Measurements from ENCODE around the gene EIF3I. TPM values are rescaled to one million over a fixed set of nuclear protein-coding genes. Genes with fewer than 3 reads are reported as not detected.
A peak's percentile ranks its signal among the peaks of the same experiment; 100 is the strongest.
"Not testable (repeated sequence)": the region's sequence is repeated elsewhere in the genome, so short reads cannot be mapped to it uniquely, and the experiment has no call there.

Gene EIF3I
- total RNA-seq, 1 donor from 2014 or later, result 143 TPM

DNA sequence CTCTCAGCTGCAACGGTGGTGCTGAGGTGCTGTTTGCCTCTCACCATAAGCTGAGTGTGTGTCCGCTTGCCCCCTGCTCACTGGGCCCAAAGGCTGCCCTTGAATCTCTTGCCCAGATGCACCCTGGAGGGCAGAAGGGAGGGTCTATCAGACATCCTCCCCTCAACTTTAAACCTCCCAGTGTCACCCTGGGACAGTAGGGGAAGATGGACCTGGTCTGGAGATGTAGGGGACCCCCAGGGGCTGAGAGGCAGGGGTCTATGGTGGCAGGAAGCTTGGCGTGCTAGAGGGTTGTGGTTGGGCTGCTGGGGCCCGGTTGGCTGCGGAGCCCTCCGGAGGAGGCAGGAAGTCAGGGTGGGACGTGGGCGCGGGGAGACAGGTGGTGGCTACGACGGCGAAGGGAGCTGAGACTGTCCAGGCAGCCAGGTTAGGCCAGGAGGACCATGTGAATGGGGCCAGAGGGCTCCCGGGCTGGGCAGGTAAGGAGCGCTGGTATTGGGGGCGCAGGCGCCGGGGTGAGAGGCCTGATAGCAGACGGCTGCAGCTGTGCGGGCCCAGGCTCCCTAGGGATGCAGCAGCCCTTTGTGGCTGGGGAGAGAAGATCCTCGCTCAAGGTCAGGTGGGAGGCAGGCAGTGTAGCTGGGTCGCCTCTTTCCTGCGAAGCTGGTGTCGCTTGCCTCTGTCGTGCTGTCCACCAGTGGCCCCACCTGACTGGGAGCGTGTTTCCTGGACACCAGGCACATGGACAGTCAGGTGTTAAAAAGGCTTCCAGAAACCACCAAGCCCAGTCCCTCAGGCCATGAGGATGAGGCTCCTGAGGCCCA, 28.9 kb downstream of the EIF3I start, which contains the start of gene LCK:
LCK (plus strand) TSS at position 373 of the 824 bp plus-strand sequence. CDS start 23,065 bp downstream, outside the sequence.
- H3K36me3 Mint-ChIP-seq (ENCODE audit: insufficient read depth), result no peaks in the 10 kb centered on the region
- peaks cover 13% of the 10 kb centered on the region for H3K4me1 Mint-ChIP-seq (ENCODE audit: low read depth)
- H3K27ac Mint-ChIP-seq, result peak within 1 kb of the TSS; percentile 89
- no peaks in the 10 kb centered on the region for H3K9me3 Mint-ChIP-seq (ENCODE audit: low read depth)
- no peak for DNase-seq (ENCODE audit: low spot score, unreplicated experiment)
- peak within 1 kb of the TSS; percentile 11 for H3K4me3 Mint-ChIP-seq (ENCODE audit: low read depth)
- TF ChIP-seq CTCF (IDR thresholded peaks at IDR 0.05; ENCODE audit: unreplicated experiment), result no peak
- peaks cover 11% of the 10 kb centered on the region for H3K27me3 Mint-ChIP-seq

GRCh38 chr1:32255072-32256071, 33.2 kb downstream of the EIF3I start:
- peaks cover 5% of the 10 kb centered on the region for H3K4me1 Mint-ChIP-seq (ENCODE audit: low read depth)
- H3K27ac Mint-ChIP-seq, result no peak overlapping the region
- no peak for DNase-seq (ENCODE audit: low spot score, unreplicated experiment)
- H3K9me3 Mint-ChIP-seq (ENCODE audit: low read depth), result no peaks in the 10 kb centered on the region
- no peaks in the 10 kb centered on the region for H3K36me3 Mint-ChIP-seq (ENCODE audit: insufficient read depth)
- TF ChIP-seq CTCF (IDR thresholded peaks at IDR 0.05; ENCODE audit: unreplicated experiment), result no peak
- H3K4me3 Mint-ChIP-seq (ENCODE audit: low read depth), result no peak overlapping the region
- peaks cover 11% of the 10 kb centered on the region for H3K27me3 Mint-ChIP-seq

DNA sequence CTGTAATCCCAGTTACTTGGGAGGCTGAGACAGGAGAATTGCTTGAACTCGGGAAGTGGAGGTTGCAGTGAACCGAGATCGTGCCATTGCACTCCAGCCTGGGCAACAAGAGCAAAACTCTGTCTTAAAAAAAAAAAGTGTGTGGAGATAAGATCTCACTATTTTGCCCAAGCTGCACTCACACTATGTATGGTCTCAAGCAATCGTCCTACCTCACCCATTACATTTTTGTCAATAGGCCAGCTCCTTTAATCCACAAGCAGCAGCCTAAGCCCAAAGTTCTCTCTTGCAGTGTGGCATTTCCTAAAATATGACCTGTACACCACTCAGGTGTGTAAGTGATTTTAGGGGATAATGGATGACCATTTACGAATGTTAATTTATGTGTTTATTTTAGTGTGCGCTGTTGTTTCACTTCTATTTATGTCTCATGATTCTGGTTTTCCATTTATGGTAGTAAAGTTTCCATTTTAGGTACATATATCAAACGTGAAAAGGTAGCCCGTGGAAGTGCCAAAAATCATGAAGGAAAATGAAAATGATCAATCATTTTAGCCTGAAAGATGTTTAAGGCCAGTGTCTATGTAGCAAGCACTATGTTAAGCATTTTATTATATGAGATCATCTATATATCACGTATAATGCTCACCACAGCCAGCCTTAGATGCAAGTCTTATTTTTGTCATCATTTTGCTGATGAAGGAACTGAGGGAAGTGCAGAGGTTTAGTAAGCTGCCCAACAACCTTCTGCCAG, 34.4 kb downstream of the EIF3I start:
- no peaks in the 10 kb centered on the region for H3K4me1 Mint-ChIP-seq (ENCODE audit: low read depth)
- H3K4me3 Mint-ChIP-seq (ENCODE audit: low read depth), result no peak overlapping the region
- no peaks in the 10 kb centered on the region for H3K36me3 Mint-ChIP-seq (ENCODE audit: insufficient read depth)
- DNase-seq (ENCODE audit: low spot score, unreplicated experiment), result no peak
- no peaks in the 10 kb centered on the region for H3K9me3 Mint-ChIP-seq (ENCODE audit: low read depth)
- TF ChIP-seq CTCF (IDR thresholded peaks at IDR 0.05; ENCODE audit: unreplicated experiment), result no peak
- H3K27me3 Mint-ChIP-seq, result peaks cover 10% of the 10 kb centered on the region
- H3K27ac Mint-ChIP-seq, result no peak overlapping the region

DNA sequence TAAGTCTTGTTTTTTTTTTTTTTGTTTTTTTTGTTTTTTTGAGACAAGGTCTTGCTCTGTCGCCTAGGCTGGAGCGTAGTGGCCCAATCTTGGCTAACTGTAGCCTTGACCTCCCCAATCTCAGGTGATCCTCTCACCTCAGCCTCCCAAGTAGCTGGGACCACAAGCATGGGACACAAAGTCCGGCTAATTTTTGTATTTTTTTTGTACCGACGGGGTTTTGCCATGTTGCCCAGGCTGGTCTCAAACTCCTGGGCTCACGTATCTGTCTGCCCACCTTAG, 35.0 kb downstream of the EIF3I start:
- H3K9me3 Mint-ChIP-seq (ENCODE audit: low read depth), result no peaks in the 10 kb centered on the region
- peaks cover 6% of the 10 kb centered on the region for H3K27me3 Mint-ChIP-seq
- no peaks in the 10 kb centered on the region for H3K36me3 Mint-ChIP-seq (ENCODE audit: insufficient read depth)
- H3K4me3 Mint-ChIP-seq (ENCODE audit: low read depth), result no peak overlapping the region
- DNase-seq (ENCODE audit: low spot score, unreplicated experiment), result no peak
- TF ChIP-seq CTCF (IDR thresholded peaks at IDR 0.05; ENCODE audit: unreplicated experiment), result no peak
- H3K27ac Mint-ChIP-seq, result no peak overlapping the region
- H3K4me1 Mint-ChIP-seq (ENCODE audit: low read depth), result no peaks in the 10 kb centered on the region

DNA sequence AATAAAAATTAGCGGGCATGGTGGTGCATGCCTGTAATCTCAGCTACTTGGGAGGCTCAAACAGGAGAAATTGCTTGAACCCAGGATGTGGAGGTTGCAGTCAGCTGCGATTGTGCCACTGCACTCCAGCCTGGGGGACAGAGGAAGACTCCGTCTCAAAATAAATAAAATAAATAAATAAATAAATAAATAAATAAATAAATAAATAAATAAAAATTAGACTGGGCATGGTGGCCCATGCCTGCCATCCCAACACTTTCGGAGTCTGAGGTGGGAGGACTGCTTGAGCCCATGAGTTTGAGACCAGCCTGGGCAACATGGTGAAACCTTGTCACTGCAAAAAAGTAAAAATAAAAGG, 41.0 kb downstream of the EIF3I start:
- not testable (repeated sequence) for H3K36me3 Mint-ChIP-seq (ENCODE audit: insufficient read depth); H3K4me1 Mint-ChIP-seq (ENCODE audit: low read depth); DNase-seq (ENCODE audit: low spot score, unreplicated experiment); H3K27me3 Mint-ChIP-seq; H3K4me3 Mint-ChIP-seq (ENCODE audit: low read depth); H3K27ac Mint-ChIP-seq; H3K9me3 Mint-ChIP-seq (ENCODE audit: low read depth)
